Right renal pelvis (tissue), 4 donors: ENCODE results near the gene PIAS2. TPM values are rescaled to one million over a fixed set of nuclear protein-coding genes. Genes with fewer than 3 reads are reported as not detected.
"Not testable (repeated sequence)": the region's sequence is repeated elsewhere in the genome, so short reads cannot be mapped to it uniquely, and the experiment has no call there.

Experiments
- DNase-seq, 4 donors: peaks; one replicate each; pipeline ENCODE4 v3.0.0-alpha.2; 2013; ENCODE audit warnings: low read depth in 4 of 4, low spot score in 3 of 4, missing footprints in 1 of 4
- polyA plus RNA-seq, 4 donors: library from polyadenylated mRNA; unstranded; fragments of 120-200 nt; gene quantifications; one replicate each; pipeline ENCODE4 v1.2.1, GENCODE V29; 2013; ENCODE audit not compliant: insufficient read length in 4 of 4

Gene PIAS2
- polyA plus RNA-seq, 4 donors, result 21.7 to 29.4 (median 28.6) TPM

DNA sequence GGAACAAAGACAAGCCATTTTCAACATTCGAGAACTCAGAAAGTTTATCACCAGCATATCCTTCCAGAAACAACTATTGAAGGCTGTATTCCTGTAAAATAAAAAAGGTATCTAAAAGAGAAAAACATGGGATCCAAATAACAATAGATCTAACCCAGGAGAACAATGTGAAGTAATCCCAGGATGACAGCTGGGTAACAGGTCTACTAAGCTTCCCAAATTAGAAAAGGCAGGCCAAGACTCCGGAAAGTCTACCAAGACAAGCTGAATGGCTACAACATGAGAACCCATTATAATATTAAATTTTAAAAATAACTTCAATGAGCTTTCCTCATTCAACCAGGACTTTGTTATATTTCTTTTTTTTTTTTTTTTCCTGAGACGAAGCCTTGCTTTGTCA lies 6.5 kb downstream of the PIAS2 start:
- no peak for DNase-seq

DNA sequence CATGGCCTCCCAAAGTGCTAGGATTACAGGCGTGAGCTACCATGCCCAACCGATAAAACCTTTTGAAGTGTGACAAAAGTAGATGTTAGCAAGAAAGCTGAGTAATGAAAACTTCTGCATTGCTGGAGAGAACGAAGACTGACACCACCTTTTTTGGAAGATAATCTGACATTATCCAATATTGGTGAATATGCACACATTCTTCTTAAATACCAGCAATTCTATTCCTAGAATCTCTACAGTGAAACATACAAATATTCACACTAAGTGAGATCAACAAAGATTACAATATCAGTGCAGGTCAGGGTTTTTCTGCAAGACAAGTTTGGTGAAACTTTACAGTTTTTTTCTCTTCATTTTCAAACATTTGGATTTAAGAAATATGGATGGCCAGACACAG lies 7.8 kb downstream of the PIAS2 start:
- DNase-seq, result no peak

DNA sequence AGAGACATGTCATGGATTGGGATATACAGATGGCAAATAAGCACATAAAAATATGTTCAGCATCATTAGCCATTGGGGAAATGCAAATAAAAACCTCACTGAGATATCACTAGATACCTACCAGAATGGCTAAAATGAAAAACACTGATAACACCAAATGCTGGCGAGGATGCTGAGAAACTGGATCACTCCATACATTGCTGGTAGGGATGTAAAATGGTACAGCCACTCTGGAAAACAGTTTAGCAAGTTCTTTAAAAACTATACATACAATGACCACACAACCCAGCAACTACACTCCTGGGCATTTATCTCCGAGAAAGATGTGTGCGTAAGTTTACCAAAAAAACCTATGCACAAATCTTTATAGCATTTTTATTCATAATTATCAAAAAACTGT lies 13.9 kb downstream of the PIAS2 start:
- DNase-seq, result no peak

DNA sequence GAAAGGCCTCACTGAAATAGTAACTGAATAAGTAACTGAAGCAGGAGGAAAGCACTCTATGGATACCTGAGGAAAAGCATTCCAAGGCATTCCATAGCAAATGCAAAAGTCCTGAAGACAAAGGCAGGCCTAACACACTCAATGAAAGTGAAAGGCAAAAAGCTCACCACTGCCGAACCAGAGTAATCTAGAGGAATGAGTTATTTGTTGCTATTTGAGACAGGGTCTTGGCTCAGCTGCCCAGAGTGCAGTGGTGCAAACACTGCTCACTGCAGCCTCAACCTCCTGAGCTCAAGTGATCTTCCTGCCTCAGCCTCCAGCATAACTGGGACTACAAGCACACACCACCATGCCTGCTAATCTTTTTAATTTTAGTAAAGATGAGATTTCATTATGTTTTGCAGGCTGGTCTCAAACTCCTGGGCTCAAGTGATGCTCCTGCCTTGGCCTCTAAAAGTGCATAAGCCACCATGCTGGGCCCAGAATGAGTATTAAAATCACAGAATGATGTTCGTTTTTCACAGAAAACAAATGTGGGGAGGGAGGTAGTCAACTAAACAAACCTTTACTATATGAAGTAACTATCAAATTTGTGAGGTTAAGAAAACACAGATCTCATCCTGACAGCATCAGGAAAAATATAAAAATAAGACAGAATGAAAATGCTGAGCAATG lies 17.9 kb downstream of the PIAS2 start:
- peak in 1 of 4 donors; percentile 3 for DNase-seq

DNA sequence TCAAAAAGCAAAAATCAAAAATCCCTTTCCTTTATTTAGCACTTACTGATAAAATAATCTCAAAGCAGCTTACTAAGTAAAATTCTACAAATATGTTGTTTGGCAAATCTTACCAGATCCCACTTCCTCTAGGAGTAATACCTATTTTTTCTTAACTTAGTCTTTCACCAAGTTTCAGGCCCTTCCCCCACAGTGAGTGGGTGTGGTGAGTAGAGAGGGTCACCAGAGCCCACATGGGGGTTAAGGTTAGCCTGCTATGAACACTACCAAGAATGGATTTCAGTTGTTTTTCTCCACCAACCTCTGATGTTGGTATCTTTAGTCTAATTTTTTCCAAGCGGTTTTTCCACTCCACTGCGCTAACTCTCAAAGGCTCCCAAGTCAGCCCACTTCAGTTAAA lies 23.2 kb downstream of the PIAS2 start:
- DNase-seq, result no peak

DNA sequence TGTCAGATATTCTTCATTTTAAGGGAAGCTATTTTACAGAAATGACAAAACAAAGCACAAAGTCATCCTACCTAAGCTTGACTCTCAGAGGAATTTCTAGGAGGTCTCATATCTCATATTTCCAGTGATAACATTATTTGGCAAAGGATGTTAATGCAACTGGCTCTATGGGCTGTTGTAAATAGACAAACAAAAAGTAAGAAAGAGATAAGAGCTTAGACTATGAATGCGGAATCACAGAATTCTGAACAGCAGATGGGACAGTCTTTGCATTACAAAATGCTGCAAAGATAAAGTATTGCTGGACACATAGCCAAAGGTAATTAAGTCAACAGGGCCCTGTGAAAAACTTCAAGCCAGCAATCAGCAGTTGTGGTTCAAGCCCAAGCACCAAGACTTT lies 23.9 kb downstream of the PIAS2 start:
- DNase-seq, result no peak

DNA sequence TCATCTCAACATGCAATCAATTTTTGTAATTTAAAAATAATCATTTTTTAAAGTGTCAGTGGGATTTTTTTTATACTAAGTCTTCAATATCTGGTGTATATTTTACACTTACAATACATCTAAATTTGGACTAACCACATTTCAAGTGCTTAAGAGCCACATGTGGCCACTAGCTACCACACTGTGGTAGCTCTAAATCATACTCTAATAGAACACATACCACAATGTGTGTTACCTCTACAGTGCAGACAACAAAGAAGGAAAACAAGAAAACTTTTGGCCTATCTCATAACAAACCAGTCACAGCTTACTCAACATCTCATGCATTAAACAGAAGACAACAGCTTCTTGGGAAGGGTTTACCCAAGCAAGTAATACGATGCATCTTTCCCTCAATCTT lies 24.5 kb downstream of the PIAS2 start:
- no peak for DNase-seq

DNA sequence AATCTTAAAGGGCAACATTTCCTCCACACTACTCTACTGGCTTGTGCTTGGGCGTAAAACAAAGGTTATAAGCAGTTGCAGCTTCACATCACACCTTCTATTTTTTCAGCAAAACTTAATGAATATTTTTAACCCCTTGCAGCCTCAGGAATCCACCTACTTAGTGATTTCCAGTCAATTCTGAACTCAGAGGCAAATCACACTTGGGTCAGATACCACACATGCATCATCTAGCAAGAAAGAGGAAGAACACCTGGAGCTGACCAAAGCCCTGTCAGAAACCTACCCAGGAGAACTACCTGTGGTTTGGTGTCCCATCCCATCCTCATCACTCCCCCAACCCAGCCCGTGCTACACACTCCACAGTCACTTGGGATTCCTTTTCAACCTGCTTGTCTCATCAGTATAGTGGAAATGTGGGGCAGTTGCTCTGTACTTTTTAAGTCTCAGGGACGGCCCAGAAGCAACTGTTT lies 25.5 kb downstream of the PIAS2 start:
- no peak for DNase-seq

DNA sequence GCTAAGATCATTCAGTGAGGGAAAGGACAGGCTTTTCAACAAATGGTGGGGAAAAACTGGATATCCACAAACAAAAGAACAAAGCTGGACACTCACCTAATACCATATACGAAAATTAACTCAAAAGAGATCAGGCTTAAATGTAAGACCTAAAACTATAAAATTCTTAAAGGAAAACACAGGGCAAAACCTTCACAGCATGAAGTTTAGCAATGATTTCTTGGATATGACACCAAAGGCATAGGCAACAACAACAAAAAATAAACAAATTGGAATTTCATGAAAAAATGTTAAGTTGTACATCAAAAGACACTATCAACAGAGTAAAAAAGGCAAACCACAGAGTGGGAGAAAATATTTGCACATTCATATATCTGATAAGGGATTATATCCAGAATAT lies 28.3 kb downstream of the PIAS2 start:
- DNase-seq, result no peak

DNA sequence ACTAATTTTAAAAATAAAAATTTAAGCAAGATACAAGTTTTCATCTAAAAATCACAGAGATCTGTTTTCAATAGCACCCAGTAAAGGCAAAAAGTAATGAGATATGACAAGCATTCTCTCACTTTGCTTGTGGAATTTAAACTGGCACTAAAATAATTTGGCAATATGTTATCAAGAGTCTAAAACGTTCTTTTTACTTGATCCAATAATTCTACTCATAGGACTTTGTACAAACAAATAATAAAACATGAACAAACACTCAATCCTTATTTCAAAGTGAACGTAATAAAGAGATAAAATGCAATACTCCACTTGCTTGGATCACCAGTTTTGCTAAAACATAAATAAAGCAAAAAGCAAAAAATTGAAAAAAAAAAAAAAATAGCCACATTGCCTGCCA lies 30.4 kb downstream of the PIAS2 start:
- DNase-seq, result no peak

DNA sequence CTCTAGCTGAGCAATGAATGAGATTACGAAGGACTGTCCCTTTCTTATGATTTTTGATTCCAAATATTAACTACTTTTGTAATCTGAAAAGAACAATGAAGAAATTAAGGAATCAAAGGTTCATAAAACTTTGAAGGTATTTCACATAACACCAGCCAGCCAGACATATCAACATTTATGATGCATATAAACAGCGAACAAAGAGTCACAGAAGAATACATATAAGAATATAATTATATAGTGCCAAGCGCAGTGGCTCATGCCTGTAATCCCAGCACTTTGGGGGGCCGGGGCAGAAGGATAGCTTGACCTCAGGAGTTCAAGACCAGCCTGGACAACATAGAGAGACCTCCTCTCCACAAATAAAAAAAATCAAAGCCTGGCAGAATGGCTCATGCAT lies 34.1 kb downstream of the PIAS2 start:
- DNase-seq, result no peak

DNA sequence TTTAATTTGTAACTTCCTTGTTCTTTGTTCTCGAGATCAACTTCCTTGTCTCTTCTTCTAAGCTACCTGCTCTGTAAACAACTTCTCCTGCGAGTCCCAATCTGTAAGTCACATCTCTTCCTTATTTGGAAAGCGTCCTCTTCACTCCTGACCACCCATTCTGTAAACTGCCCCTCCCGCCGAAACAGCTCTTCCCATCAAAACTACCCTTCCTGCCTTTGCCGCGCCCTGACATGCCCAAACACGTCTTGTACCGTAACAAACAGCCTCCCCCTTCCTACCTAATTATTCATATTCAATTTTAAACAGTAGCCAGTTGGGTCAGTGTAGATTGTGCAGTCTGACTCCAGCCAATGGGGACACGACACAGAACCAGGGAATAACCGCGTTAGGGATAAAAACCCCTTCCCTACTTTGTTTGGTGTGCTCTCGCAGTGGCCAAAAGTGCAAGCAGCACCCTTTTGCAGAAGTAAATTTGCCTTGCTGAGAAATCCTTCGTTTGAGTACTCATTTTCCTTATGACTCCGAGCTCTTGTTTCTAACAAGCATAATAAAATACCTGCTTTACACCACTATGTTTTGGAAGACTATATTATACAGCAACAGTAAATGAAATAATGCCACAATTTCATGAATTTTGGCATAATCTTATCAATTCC lies 39.8 kb downstream of the PIAS2 start:
- DNase-seq, result no peak

DNA sequence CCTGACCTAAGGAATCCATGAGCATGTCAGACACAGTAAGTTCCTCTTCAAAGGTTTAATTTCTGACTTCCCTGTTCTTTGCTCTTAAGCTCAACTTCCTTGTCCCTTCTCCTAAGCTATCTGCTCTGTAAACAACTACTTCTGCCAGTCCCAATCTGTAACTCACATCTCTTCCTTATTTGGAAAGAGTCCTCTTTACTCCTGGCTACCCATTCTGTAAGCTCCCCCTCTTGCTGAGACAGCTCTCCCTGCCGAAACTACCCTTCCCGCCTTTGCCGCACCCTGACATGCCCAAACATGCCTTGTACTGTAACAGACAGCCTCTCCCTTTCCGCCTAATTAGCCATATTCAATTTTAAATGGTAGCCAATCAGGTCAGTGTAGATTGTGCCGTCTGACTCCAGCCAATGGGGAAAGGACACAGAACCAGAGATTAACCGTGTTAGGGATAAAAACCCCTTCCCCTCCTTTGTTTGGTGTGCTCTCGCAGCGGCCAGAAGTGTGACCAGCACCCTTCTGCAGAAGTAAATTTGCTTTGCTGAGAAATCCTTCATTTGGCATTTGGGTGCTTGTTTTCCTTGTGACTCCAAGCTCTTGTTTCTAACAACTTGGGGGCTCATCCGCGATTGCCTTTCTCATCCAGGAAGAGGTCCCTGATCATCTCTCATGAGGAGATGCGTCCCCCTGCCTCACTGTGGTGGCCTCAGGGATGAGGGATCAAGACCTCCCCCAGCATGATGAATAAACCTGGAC lies 49.0 kb downstream of the PIAS2 start:
- no peak for DNase-seq

DNA sequence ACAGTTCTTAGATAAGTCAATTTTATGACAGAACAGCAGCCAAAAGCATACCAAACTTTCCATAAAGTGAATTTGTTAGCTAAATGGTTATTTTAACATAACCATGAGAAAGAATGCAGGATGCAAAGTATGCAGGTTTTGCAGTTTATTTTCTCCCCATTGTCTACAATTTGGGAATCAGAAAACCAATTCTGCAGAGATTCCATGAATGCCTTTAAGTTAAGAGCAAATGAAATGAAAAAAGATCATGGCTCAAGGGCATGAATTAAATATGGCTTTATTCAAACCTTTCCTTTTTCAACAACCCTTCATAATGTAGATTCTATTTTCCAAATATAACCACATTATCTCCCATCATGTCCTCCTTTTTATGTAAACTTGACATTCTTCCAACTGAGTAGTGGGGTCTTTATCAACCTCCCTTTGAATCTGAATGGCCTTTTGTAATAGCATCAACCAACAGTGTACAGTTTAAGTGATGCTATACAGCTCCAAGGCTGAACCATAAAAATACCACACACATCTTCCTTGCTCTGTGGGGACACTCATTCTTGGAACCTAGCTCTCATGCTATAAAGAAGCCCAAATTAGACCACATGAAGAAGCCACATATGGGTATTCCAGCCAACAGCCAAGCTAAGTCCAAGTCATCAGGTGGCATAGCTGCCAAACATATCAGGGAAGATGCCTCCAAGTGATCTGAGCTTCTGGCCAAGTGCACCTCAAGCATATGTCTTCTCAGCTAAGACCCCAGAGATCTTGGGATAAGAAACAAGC lies 49.8 kb downstream of the PIAS2 start:
- no peak for DNase-seq

DNA sequence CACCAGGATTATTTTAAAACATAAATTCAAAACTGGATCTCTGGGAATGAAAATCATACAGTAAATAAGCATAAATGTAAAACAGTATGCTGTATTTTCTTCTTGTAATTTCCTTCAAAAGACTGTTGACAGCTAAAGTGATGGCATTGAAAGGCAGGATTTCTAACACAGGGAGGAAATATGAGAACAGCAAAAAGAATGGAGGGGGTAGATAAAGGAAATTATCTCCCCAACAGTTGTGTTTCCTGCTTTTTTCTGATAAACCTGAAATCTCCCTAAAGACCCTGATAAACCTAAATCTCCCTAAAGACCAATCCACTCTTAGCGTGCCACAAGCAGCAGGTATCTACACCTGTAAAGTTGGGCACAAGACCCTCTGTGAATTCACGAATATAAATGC lies 50.8 kb downstream of the PIAS2 start:
- no peak for DNase-seq

DNA sequence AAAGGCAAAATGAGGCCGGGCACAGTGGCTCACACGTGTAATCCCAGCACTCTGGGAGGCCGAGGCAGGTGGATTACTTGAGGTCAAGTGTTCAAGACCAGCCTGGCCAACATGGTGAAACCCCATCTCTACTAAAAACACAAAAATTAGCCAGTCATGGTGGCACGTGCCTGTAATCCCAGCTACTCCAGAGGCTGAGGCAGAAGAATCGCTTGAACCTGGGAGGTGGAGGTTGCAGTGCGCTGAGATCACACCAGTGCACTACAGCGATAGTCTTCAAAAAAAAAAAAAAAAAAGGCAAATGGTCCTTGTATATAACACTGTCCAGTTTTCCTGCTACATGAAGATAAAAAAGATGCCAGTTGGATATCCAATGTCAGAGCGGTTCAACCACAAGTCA lies 52.1 kb downstream of the PIAS2 start:
- DNase-seq, result not testable (repeated sequence)

DNA sequence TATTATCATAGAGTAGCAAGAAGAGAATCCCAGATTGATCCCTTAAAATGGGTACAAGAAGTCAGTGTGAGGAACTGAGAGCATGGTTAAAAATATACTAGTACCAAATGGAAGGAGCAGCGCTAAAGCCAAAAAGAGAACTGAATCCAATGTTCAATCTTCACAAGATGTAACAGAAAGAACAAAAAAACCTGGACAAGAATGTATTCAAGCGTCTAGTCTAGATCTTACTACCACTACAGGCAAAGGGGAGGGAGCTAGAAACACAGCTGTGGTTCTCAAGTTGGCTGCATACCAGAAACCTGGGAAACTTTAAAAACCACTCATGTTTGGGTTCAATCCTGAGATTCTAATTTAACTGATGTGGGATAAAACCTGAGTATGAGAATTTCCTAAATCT lies 57.5 kb downstream of the PIAS2 start:
- DNase-seq, result no peak

DNA sequence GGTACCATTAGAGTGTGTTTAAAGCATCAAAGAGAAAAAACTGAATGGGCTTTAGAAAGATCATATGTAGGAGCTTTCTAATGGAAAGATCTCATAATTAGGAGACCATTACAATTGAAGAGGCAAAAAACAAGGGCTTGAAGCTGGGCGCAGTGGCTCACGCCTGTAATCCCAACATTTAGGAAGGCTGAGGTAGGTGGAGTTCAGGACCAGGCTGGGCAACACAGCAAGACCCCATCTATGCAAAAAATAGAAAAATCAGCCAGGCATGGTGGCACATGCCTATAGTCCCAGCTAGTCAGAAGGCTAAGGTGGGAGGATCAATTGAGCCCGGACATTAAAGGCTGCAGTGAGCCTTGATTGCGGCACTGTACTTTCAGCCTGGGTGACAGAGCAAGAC lies 59.0 kb downstream of the PIAS2 start:
- no peak for DNase-seq

DNA sequence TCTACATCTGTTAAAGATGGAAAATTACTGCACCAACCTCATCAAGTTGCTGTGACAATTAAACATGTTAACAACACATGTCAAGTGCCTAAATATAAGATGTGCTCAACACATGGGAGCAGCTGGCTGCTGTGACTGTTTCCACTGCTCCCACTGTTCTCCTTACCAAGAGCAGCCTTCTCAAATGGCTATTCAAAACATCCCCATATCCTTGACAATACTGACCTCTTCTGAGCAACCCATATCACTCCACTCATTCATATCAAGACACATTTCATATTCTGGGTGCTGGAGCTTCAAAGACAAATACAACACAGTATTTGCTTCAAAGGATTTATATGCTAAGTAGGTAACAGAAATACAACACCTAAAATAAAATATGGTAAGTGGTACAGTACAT lies 60.3 kb downstream of the PIAS2 start:
- DNase-seq, result no peak

DNA sequence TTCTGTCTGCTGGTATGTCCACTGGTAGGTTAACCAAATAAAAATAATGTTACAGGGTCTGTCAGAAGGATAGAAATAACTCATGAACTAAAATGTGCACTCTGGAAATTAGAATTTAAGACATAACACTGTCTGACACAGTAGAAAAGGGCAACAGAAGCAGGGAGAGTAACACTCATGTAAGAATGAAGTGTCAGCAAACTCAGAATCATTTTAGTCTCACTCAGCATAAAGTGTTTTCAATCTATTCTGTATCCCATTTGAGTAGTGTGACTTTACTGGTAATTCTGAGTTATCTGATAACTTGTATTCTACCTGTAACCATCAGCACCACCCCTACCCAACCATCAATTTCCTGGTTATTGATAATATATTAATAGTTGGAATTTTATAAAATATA lies 68.3 kb downstream of the PIAS2 start:
- DNase-seq, result no peak

DNA sequence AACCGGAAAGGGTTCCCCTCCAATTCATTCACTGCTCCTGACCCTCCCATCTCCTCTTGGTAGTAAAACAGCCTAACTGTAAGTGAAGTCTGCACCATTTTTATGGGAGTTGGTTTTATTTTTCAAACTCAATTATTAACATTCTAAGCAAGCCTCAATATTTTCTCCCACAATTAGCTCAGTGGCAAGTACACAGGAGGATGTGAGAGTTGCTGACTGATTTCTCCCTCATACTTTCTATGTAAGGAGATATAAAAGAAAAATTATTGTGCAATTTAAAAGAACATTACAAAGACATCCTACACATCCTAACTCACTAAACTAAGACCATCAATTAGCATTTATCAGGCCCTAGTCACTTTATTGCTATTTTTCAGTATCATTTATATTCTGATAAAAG lies 73.9 kb downstream of the PIAS2 start:
- no peak for DNase-seq
